GM18861 (cell line): ENCODE measurements around the gene PLEKHH1.

Experiments
- ATAC-seq: cut with Tn5 transposase; IDR thresholded peaks from one replicate; pipeline ENCODE4 v1.9.1; 2021; ENCODE audit not compliant: unreplicated experiment

Gene PLEKHH1

DNA sequence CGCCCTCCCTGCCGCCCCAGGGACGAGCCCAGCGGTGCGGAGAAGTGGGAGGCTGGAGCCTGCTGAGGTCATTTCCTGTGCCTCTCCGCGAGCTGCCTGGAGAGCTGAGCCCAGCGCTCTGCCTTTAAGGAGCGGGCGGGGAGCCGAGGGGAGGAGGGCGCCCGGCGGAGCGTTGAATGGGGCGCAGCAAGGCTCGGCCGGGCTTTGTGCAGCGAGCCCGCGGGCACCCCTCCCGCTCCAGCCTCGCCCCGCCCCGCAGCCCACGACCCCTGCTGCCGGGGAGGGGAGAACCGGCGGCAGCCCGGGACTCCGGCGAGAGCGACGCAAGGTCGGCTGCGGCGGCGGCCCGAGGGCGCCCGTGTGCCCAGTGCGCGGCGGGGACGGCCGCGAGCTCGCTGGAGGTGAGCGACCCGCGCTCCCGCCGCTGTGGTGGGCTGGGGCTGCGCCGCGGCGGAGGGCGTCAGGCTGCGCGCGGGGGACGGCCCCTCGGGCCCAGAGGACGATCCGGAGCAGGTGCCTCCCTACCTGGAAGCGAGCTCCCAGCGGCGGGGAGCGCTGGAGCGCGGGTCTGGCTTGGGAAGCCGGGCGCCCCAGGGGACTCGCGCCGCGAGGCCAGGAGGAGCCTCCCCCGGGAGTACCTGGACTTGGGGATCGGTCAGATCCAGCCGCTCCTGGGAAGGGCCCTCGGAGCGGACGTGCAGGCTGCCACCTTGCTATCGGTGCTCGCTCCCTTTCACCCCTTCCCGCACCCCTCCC, at the start of gene PLEKHH1:
Gene PLEKHH1 (plus strand): TSS at position 293 of the 756 bp plus-strand sequence. CDS start 8,578 bp downstream, outside the sequence.
- ATAC-seq = no peak

DNA sequence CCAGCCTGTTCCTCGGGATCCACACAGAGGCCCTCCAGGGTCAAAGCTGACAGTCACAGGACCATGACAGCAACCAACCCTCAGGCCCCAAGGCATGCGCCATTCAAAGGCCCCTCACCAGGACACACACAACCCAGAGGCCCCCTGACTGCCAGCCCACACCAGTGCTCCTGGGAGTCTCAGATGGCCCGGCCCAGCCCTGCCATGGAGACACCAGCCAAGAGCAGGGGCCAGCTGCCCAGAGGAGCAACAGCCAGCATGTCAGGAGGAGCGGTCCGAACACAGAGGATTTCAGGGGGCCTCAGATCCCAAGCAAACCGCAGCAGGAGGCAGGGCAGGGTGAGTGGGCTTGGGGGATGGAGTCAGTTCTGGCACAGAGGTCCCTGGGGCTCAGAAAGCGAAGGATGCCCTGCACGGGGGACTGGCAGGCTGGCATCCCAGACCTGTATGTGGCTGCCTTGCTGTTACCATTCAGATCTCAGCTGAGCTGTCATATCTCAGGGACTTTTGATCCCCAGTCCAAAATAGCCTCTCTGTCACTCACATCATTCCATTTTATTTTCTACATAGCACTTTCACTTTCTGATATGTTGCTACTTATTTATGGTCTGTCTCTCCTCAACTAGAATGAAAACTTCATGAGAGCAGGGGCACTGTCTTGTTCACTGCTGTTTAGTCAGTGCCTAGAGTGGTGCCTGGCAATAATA, 49.4 kb upstream of the PLEKHH1 start:
- ATAC-seq = no peak

DNA sequence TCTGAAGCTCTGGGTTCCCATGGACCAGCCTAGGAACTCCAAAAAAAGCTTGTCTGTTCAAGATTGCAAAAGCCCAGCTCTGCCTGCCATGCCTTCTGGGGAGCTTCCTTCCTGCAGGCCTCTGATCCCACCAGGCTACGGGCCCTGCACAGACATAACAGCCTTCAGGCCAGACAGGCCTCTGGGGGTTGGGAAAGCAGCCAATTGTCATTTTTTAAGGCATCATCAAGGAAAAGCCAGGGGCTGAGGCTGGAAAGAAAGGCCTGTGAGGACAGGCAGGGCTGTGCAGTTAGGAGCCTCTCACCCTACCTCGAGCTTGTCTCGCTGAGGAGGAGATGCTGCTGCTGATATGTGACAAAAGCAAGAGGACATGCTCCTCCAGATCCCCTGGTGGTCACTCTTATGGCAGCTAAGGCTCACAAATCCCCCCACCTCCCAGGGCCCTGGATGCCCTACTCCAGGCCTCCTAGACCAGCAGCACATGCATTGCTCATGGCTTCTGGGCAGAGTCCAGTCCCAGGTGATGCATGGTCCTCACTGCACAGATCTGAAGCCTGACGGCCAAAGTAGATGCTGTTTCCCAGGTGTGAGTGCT, 47.5 kb upstream of the PLEKHH1 start:
- ATAC-seq = no peak

DNA sequence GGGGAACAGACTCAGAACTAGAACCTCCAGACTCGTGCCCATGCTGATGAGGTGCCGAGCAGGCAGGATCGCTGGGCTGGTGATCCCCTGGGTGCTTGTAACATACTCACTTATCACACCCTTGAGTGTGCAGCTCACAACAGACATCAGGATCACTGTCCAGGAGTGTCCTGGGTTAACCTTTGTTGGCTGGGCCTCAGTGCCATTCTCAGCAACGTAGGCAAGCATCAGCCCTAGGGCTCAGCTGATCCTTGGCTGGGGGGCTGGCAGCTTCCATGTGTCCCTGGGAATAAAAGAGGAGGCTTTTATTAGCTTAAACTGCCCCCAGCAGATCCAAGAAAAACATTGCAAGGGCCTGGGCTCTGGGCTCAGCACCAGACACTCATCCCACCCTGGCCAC, 46.2 kb upstream of the PLEKHH1 start:
- ATAC-seq = no peak

DNA sequence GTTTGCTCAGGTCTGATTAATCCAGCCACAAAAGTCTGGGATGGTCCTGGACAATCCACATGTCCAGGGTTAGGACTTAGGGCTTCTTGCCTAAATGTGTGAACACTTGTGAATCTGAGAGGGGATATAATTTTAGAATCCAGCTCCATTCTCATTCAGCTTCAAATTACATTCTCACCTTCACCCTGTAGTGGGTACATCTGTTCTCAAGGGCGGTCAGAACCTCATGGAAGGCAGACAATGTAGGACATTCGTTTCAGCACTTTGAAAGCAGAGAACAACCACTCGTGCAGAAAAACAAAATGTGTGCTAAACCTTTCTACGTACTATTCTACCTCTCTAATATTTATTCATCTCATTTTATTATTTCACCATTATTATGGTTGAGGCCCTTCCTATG, 45.8 kb upstream of the PLEKHH1 start:
- no peak for ATAC-seq

DNA sequence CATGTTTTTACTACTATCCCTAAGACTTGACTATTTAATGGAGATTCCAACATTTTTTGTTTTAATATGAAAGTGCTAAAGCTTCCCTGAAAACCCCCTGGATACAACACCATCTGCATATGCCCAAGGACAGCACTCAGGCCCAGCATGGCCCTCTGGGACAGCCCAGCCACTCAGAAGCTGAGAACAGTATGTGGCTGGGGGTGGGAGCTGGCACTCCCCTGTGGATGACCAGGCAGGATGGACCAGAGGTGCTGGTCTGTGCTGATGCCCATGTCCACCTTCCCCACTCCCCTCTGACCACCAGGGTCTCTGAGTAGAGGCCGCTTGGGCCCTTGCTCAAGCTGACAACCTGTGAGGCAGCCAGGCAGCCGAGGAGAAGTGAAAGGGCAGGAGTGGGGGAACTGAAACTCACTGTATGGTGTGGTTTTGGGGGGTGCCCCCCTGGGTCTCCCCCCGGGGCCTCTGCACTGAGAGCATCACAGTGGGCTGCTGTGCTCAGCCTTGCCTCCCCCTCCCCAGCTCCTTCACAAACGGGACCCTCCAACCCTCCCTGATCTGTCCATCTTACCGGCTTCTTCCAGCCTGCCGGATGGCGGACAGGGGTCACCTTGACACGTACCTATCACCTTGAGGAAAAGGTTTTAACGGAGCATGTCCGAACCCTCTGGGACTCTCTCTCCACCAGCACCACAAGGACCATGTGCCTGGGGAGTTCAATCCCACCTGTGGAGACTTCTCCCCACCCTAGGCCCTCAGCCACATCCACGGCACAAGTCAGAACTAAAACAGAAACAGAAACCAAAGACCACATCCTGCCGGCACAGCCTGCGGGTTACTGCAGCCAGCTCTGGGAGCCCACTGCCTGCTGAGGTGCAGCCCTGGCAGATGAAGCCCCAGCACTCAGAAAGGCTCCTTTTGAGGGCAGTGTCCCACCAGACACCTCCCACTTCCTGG, 44.9 kb upstream of the PLEKHH1 start, which contains the start of gene TMEM229B:
Gene TMEM229B (minus strand): TSS at position 785 of the 957 bp plus-strand sequence. CDS start 14,798 bp downstream, outside the sequence.
- ATAC-seq = peak; percentile 92

DNA sequence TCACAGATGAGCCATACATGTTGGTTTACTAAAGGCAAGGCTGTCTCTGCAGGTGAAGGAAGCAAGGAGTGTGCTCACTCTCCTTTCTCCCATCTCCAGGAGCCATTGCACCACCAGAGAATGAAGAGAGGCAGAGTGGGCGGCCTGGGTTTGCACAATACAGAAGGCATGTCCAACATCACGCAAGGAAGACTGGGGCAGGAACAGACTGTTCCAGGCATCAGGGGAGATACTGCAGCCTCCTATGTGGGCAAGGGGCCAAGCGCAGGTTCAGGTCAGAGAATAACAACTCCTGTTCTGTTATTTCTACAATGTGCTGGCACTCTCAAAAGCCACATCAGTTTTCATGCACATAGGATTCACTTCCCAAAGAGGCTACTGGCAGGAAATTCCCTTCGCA, 42.9 kb upstream of the PLEKHH1 start:
- ATAC-seq = no peak

DNA sequence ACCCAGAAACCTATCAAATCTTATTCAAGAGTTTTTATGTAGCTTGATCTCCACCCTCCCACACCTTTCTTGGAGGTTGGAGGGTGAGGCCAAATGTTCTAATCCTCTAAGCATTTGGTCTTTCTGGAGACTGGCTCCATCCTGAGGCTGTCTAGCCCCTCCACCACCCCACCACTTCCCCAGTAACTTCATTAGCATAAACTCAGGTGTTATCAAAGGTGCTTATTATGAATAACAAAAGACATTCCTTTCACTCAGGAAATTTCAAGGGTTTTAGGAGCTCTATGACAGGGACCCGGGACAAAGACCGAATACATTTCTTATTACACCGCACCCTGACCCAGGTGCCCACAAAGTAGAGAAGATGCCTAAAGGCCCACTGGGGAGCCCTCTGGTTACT, 41.8 kb upstream of the PLEKHH1 start:
- ATAC-seq = no peak

DNA sequence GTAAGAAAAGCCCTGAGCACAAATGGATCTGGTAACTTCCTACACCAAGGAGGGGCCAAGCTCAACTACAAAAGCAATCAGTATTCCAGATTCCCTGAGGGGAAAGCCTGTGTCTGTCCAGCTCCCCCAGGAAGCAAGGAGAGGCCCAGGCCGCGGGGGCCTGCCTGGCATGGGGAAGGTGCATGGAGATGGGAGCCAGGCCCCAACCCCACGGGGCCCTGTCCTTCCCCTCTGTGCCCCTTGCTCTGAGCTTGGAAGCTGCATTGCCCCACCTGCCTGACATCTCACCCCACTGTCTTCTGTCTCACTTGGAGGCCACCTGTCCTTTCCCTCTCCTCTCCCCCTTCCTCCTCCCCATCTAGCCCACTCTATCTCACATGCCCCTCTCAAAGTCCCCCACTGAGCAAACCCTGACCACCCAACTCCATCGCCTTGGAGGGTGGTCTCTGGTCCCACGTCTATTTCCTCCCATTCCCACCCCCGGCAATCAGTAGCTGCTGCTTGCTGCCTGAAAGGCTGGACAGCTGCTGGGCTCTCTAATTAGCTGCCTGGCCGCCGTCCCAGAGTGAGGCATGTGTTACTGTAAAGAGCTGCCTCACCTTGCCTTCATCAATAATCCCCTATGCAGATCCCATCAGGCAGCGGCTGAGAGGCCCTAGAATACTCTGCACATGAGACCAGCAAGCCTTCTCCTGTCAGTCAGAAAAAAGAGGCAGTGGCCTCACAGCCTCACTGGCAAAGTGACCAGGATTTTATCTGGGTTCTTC, 41.2 kb upstream of the PLEKHH1 start:
- ATAC-seq = no peak

DNA sequence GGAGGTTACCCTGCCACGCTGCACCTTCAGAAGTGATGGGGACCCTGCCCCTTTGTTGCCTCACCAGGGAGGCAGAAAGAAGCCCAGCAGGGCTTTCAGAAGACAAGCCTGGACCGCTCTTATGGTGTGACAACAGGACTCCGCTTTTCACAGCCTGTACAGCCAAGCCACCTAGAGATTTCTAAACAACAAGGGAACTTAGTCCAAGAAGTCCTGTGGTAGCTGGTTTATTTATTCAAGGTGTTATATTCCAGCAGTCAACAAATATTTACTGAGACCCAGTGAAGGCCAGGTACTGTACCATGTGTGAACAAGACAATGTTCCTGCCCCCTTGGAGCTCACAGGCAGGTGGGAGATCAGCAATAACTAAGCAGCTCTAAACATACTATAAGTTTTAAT, 40.6 kb upstream of the PLEKHH1 start:
- no peak for ATAC-seq

DNA sequence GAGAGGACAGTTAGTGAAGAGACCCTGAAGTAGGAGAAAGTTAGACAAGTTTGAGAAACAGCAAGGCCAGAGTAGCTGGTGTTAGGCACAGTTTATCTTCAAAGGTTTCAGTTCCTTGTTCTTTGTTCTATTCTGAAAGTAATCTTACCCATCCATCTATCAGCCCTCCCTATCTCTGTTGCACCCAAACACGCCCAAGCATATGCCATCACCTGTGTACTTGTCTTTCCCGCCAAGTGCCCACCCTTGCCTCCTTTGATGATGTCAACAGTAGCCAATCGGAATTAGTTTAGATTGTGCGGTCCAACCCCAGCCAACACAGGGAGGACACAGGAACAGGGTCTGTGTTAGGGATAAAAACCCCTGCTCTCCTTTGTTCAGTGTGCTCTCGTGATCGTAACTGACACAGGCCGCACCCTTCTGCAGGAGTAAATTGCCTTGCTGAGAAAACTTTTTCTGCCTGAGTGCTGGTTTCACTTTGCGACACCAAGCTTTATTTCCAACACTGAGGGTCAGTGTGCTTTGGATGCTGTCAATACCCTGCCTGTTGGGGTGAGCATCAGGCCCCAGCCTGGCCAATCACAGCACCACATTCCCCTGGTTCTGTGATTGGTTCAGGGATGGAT, 39.9 kb upstream of the PLEKHH1 start:
- no peak for ATAC-seq

DNA sequence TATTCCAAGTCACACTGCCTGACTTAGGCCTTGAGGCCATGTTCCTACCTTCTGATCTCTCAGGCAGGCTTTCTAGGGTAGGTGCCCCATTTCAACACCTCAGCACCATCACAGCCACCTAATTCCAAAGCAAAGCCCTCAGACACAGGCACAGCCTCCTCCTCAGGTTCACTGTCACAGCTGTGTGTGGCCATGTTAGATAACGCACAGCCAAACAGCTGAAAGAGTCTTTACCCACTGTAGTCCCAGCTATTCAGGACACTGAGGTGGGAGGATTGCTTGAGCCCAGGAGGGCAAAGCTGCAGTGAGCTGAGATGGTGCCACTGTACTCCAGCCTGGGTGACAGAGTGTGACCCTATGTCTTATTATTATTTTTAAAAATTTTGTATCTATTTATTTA, 37.3 kb upstream of the PLEKHH1 start:
- no peak for ATAC-seq

DNA sequence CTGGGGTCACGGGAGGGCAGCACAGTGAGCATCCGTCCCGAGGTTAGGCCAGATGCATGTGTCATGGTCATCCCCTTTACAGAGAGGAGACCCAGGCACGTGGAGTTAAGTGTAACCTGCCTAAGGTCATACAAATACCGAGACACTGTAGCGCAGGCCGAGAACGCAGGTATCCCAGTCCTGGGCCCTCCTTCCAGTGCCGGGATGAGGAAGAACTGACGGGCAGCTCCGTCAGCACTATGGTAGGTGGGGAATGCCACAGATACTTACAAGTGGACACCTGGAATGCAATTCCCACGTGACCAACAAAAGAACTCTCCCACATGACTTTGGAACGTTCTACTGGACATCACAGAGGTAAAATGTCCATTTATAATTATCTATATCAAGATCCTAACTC, 35.9 kb upstream of the PLEKHH1 start:
- no peak for ATAC-seq

DNA sequence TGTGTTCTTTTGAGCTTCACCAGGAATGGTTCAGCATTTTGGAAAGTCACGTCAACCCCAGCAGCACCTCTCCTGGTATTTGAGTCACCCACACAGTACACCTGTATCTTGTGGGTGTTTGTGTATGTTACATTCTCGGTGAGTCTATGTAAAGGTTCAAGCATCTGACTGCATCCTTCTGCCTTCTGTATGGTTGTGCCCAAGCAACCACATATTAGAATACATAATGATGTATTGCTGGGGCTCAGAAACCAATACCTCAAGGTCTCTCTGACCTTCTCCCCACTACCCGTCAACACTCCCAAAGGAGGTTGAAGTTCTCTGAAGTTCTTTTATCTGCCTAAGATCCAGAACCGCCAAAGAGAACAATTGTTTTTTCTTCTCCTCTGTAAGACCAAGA, 35.4 kb upstream of the PLEKHH1 start:
- no peak for ATAC-seq

DNA sequence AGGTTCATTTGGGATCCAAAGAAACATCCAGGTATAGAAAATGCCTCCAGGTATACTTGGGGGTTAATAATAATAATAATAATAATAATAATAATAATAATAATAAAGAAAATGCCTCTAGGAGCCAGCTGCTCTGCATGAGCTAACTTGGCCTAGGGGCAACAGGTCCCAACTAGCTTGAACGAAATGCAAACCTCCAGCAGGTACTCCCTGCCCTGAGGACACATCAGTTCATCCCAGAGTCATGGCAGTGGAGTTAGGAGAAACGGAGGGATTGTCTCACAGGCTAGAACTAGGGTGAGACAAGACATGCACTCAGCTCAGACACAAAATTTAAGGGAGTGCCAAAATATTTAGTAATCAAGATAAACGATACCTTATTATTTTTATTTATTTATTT, 32.1 kb upstream of the PLEKHH1 start:
- no peak for ATAC-seq

DNA sequence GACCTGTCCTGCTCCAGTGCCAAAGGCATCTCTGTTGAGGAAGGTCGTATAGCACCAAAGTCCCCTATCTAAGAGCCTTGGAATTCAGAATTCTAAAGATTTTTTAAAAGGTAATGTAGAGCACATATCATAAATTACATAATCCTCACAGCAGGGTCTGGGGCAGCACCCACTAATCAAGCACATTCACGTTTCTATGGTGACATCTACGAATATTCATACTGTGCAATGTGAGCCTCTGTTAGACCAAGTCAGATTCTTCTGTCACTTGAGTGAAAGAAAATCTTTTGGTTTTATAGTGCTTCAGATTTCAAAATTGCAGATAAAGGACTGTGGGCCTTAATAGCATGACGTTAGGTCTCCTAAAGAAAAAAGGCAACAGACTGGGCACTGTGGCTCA, 31.4 kb upstream of the PLEKHH1 start:
- ATAC-seq = no peak

DNA sequence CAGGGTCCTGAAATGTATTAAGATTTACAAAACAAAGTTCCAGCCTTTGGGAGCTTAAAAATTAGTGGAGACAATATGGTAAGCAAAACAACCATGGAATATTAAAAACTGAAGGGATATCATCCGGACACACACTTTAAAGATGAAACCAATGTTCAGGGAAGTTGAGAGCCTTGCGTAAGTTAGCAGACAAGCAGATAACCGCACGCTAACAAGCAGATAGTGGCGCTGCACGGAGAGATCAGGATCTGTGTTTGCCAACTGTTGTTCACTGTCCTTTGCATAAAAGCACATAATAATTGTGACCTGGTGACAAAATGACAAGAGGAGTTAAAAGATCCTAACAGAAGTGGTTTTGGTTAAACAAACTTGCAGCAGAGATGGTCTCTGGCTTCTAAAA, 30.2 kb upstream of the PLEKHH1 start:
- ATAC-seq = no peak

DNA sequence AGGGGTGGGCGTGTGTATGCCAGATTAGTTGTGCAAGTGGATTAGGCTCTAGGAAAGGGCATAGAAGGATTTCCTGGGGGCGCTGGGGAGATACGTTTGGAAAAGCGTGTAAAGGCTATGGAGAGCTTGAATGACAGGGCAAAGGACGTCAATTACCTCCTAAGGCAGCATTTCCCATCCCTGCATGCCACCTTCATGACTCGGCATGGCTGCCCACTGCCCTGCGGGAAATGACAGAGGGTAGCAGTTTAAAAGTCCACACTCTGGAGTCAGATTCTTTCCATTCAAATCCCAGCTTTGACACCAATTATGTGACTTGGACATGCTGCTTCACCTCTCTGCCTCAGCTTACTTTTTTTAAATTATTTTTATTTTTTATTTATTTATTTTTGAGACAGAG, 29.8 kb upstream of the PLEKHH1 start:
- no peak for ATAC-seq

DNA sequence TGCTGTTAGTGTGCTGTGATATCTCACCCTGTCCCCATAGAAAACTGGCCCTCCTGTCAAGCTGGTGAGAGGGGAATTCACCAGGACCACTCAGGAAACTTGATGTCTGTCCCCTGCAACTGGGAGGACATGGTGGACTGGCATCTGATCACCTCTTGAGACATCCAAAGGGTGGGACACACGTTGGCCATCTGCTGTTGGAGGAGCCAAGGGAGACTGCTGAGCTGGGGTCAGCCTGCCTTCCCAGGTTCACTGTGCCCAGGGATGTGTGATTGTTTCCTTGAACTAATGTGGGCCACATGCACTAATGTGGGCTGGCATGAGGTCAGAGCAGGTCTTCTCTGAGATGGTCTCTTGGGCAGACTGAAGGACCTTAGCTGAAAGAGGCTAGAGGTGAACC, 27.8 kb upstream of the PLEKHH1 start:
- ATAC-seq = no peak

DNA sequence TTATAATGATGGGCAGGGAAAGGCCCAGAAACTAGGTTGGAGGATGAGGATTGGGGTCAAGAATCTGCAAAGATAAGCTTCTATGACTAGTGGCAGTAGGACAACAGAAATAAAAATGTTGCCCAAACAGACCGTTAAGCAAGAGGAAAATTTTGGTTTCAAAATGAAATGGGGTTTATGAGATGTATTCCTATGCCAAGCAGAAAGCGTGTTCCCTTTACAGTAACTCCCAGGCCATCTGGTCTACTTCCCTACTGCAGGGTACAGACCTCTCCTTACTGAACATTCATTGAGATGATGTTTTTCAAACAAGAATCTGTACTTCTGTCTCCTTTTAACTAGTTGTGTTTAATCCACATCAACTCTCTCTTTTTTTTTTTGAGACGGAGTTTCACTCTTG, 24.1 kb upstream of the PLEKHH1 start:
- ATAC-seq = no peak
